HFFc6 (cell line): ENCODE data around the gene NEBL. TPM values are rescaled to one million over a fixed set of nuclear protein-coding genes. Genes with fewer than 3 reads are reported as not detected.

ENCODE experiments used
- DNase-seq: peaks from one replicate; pipeline ENCODE4 v3.0.0-alpha.2; 2018
- H3K27ac Mint-ChIP-seq: 2 replicates; pipeline ENCODE4 v1.8.0; 2020; ENCODE audit warnings: mild to moderate bottlenecking, mixed read lengths
- H3K27me3 Mint-ChIP-seq: 2 replicates; pipeline ENCODE4 v1.8.0; 2021; ENCODE audit warnings: mild to moderate bottlenecking, moderate library complexity, mixed read lengths; ENCODE audit not compliant: insufficient read depth
- H3K36me3 Mint-ChIP-seq: 2 replicates; pipeline ENCODE4 v1.8.0; 2021; ENCODE audit warnings: low read depth, mixed read lengths
- H3K4me1 Mint-ChIP-seq: 2 replicates; pipeline ENCODE4 v1.8.0; 2020; ENCODE audit warnings: low read depth, mixed read lengths
- H3K4me3 Mint-ChIP-seq: 2 replicates; pipeline ENCODE4 v1.8.0; 2020; ENCODE audit warnings: mild to moderate bottlenecking, moderate library complexity, mixed read lengths
- H3K9me3 Mint-ChIP-seq: 2 replicates; pipeline ENCODE4 v1.8.0; 2020; ENCODE audit warnings: mild to moderate bottlenecking, mixed read lengths
- total RNA-seq, 6 experiments: library from RNA; stranded (reverse); fragmentation: NEBNext Ultra II Directional; extraction: Animal tissue kit (Norgen Biotek cat#: 25700); gene quantifications; 2 replicates in 1 of 6; 3 replicates in 5 of 6; pipeline ENCODE4 v1.2.3, GENCODE V29; 2021
- TF ChIP-seq, protein P1 (sequence below): fragments of 200-600 bp; sonication (generic); IDR thresholded peaks from 2 replicates; pipeline ENCODE4 v1.5.0; 2021; ENCODE audit warnings: antibody characterized with exemption, mild to moderate bottlenecking

The NEBL gene
- total RNA-seq, 6 experiments from 2014 or later, result not detected

DNA sequence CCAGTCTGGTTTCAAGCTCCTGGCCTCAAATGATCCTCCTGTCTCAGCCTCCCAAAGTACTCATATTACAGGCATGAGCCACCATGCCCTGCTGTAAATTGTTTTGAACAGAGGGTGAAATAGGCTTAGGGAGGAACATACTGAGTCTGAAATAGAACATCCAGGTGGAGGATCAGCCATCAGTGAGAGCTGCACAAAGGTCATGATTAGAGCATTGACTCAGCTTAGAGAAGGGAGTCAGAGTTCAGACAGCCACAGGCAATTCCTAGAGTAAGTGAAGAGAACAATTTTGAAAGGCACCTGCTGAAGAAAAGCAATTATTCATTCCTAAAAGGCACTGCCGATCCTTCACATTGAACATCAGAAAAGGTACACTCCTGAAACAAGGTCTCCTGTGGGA, 15.9 kb upstream of the NEBL start:
- peaks cover 26% of the 10 kb centered on the region for H3K9me3 Mint-ChIP-seq
- H3K27ac Mint-ChIP-seq, result no peak overlapping the region
- H3K27me3 Mint-ChIP-seq, result no peaks in the 10 kb centered on the region
- TF ChIP-seq, protein P1, sequence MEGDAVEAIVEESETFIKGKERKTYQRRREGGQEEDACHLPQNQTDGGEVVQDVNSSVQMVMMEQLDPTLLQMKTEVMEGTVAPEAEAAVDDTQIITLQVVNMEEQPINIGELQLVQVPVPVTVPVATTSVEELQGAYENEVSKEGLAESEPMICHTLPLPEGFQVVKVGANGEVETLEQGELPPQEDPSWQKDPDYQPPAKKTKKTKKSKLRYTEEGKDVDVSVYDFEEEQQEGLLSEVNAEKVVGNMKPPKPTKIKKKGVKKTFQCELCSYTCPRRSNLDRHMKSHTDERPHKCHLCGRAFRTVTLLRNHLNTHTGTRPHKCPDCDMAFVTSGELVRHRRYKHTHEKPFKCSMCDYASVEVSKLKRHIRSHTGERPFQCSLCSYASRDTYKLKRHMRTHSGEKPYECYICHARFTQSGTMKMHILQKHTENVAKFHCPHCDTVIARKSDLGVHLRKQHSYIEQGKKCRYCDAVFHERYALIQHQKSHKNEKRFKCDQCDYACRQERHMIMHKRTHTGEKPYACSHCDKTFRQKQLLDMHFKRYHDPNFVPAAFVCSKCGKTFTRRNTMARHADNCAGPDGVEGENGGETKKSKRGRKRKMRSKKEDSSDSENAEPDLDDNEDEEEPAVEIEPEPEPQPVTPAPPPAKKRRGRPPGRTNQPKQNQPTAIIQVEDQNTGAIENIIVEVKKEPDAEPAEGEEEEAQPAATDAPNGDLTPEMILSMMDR, result no peak
- H3K36me3 Mint-ChIP-seq, result no peaks in the 10 kb centered on the region
- no peaks in the 10 kb centered on the region for H3K4me1 Mint-ChIP-seq
- H3K4me3 Mint-ChIP-seq, result no peak overlapping the region
- no peak for DNase-seq

DNA sequence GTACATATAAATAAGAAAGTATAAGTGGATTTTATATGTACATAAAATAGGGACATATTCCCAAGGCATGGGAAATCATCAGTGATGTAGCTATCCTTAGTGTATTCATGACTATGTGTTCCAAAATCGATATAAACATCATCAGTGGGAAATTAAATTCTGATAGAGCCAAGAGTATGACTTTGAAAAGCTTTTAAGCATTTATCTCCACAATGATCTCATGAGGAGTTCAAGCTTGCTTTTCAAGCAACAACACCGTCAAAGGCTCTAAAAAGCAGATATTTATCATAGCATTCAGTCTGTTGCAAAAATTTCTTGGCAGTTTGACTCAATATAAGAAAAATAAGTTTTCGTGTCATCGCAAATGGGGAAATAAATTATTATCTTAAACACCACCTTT, 14.5 kb upstream of the NEBL start:
- H3K4me1 Mint-ChIP-seq, result no peaks in the 10 kb centered on the region
- H3K27ac Mint-ChIP-seq, result no peak overlapping the region
- TF ChIP-seq, protein P1, result no peak
- no peak for DNase-seq
- no peak overlapping the region for H3K4me3 Mint-ChIP-seq
- no peaks in the 10 kb centered on the region for H3K36me3 Mint-ChIP-seq
- peaks cover 26% of the 10 kb centered on the region for H3K9me3 Mint-ChIP-seq
- H3K27me3 Mint-ChIP-seq, result no peaks in the 10 kb centered on the region

DNA sequence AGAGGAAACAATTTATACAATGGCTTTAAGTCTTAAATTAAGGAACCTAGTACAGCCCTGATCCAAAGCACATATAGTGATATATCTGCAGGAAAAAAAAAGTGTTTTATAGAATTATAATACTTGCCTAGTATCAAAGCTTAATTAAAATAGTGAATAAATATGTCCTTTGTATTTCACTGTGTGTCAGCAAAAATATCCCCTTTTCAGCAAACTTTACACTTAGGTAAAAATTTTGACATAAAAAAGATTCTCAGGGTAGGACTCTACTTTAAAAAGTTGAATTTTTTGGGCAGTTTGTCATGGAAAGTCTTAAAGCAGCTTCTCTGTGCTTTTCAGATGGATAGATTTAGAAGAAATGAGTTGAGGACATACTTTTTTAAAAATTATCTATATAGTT, 12.7 kb upstream of the NEBL start:
- Mint-ChIP-seq H3K4me3 (no peak overlapping the region), H3K4me1 (no peaks in the 10 kb centered on the region), H3K27ac (no peak overlapping the region), H3K27me3 (no peaks in the 10 kb centered on the region), H3K36me3 (no peaks in the 10 kb centered on the region), H3K9me3 (peaks cover 29% of the 10 kb centered on the region)
- TF ChIP-seq, protein P1, result no peak
- no peak for DNase-seq

DNA sequence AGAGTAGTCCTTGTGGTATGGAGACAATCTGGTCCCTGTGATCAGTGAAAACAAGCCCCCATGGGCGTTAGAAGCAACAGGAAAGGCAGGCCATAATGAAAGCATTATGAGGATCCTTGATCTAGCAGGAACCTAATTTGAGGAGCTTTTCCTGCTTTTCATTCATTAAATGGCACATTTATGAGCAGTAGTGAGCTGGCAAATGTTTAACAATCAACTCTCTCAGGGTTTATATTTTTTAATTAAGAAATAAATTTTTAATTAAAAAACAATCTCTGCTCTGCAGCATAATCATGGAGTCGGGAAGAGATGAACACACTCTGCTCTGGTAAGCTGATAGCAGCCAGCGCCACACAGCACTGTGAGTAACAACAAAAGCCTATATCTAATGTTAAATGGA, 11.3 kb upstream of the NEBL start:
- Mint-ChIP-seq H3K27me3 (no peaks in the 10 kb centered on the region), H3K27ac (no peak overlapping the region), H3K4me1 (no peaks in the 10 kb centered on the region), H3K9me3 (peaks cover 23% of the 10 kb centered on the region), H3K36me3 (no peaks in the 10 kb centered on the region), H3K4me3 (no peak overlapping the region)
- TF ChIP-seq, protein P1, result no peak
- no peak for DNase-seq

DNA sequence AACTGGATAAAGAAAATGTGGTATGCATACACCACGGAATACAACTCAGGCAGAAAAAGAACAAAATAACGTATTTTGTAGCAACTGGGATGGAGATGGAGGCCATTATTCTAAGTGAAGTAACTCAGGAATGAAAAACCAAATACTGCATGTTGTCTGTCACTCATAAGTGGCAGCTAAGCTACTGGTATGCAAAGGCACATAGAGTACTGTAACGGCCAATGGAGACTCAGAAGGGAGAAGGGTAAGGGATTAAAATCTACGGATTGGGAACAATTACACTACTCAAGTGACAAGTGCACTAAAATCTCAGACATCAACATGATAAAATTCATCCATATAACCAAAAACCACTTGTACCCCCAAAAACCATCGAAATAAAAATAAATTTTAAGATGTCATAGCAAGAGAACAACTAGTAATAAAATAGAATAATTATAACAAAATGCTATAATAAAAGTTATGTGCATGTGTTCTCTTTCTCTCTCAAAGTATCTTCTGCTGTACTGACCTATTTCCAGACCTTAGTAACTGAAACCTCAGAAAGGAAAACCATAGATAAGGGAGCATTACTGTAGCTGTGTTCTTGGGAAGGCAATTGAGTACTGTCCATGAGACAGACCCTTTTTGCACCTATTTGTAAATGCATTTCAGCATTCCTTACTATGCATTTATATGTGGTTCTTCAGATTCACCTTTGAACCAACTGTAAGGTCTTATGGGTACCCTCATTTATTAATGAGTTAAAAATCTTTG, 6.7 kb upstream of the NEBL start:
- peaks cover 26% of the 10 kb centered on the region for H3K9me3 Mint-ChIP-seq
- TF ChIP-seq, protein P1, result no peak
- H3K27ac Mint-ChIP-seq, result no peak overlapping the region
- H3K36me3 Mint-ChIP-seq, result no peaks in the 10 kb centered on the region
- no peaks in the 10 kb centered on the region for H3K4me1 Mint-ChIP-seq
- H3K27me3 Mint-ChIP-seq, result no peaks in the 10 kb centered on the region
- DNase-seq, result no peak
- no peak overlapping the region for H3K4me3 Mint-ChIP-seq
